ENCODE measurements around the gene MTARC1. TPM values are rescaled to one million over a fixed set of nuclear protein-coding genes. Genes with fewer than 3 reads are reported as not detected.
A peak's percentile ranks its signal among the peaks of the same experiment; 100 is the strongest.

The MTARC1 gene
- polyA plus RNA-seq, 3 donors = 19.3 to 26.6 (median 23.7) TPM

- DNase-seq = no peak
Observed at GRCh38 chr1:220767312-220768125, 19.2 kb upstream of the MTARC1 start.

- DNase-seq = no peak
Observed at GRCh38 chr1:220768126-220768601, 18.5 kb upstream of the MTARC1 start.

GRCh38 chr1:220769205-220769604, 17.5 kb upstream of the MTARC1 start:
- DNase-seq = no peak

- DNase-seq = no peak
Observed at GRCh38 chr1:220770245-220770913, 16.3 kb upstream of the MTARC1 start.

GRCh38 chr1:220772846-220773245, 13.9 kb upstream of the MTARC1 start:
- DNase-seq = no peak

GRCh38 chr1:220775240-220775853, 11.4 kb upstream of the MTARC1 start:
- no peak for DNase-seq

GRCh38 chr1:220776254-220776653, 10.5 kb upstream of the MTARC1 start:
- DNase-seq = no peak

GRCh38 chr1:220776720-220777326, 9.9 kb upstream of the MTARC1 start:
- DNase-seq = peak; percentile 63

- DNase-seq = no peak
Observed at GRCh38 chr1:220783453-220783852, 3.3 kb upstream of the MTARC1 start.

GRCh38 chr1:220784751-220785150, 2.0 kb upstream of the MTARC1 start:
- DNase-seq = no peak

GRCh38 chr1:220785166-220786056, 1.3 kb upstream of the MTARC1 start:
- DNase-seq = no peak

GRCh38 chr1:220786057-220786336, 716 bp upstream of the MTARC1 start:
- no peak for DNase-seq

- peak; percentile 50 for DNase-seq
Observed at GRCh38 chr1:220787069-220787619, 431 bp downstream of the MTARC1 start.

GRCh38 chr1:220788900-220789299, 2.2 kb downstream of the MTARC1 start:
- DNase-seq = no peak

GRCh38 chr1:220789532-220790147, 2.9 kb downstream of the MTARC1 start:
- DNase-seq = no peak

- DNase-seq = no peak
Observed at GRCh38 chr1:220791285-220791684, 4.6 kb downstream of the MTARC1 start.

- DNase-seq = no peak
Observed at GRCh38 chr1:220791956-220792355, 5.2 kb downstream of the MTARC1 start.

- no peak for DNase-seq
Observed at GRCh38 chr1:220796530-220796929, 9.8 kb downstream of the MTARC1 start.

- no peak for DNase-seq
Observed at GRCh38 chr1:220797044-220797443, 10.3 kb downstream of the MTARC1 start.

- no peak for DNase-seq
Observed at GRCh38 chr1:220797553-220797952, 10.8 kb downstream of the MTARC1 start.

GRCh38 chr1:220798338-220798737, 11.6 kb downstream of the MTARC1 start:
- no peak for DNase-seq

Measured in renal pelvis (tissue), 4 donors.